Small intestine (tissue), 7 donors: ENCODE results near the gene KCNN1. TPM values are rescaled to one million over a fixed set of nuclear protein-coding genes. Genes with fewer than 3 reads are reported as not detected.

Source experiments
- DNase-seq, 2 donors: peaks; one replicate each; pipeline versions ENCODE4 v3.0.0 to v3.0.0-alpha.2; 2013
- FAIRE-seq: peaks from 2 replicates; lab custom pipeline; 2012; peaks lifted over from hg19 to GRCh38; lab: Jason Lieb, UNC
- H3K27ac ChIP-seq, 3 donors: one replicate each; pipeline ENCODE4 v1.5.1; 2013; ENCODE audit warnings: low read length in 2 of 3, mild to moderate bottlenecking in 2 of 3, control low read depth in 1 of 3, inconsistent platforms in 1 of 3, low read depth in 1 of 3, moderate library complexity in 1 of 3
- H3K27me3 ChIP-seq, 3 donors: one replicate each; pipeline ENCODE4 v1.6.1; 2013; ENCODE audit warnings: low read length in 3 of 3, inconsistent platforms in 1 of 3; ENCODE audit not compliant: control insufficient read depth in 3 of 3, insufficient read depth in 3 of 3
- H3K36me3 ChIP-seq, 3 donors: one replicate each; pipeline ENCODE4 v1.6.1; 2013; ENCODE audit warnings: low read length in 3 of 3, inconsistent platforms in 1 of 3, low read depth in 1 of 3, mild to moderate bottlenecking in 1 of 3, moderate library complexity in 1 of 3; ENCODE audit not compliant: control insufficient read depth in 3 of 3, insufficient read depth in 2 of 3
- H3K4me1 ChIP-seq, 3 donors: one replicate each; pipeline ENCODE4 v1.6.1; 2013; ENCODE audit warnings: low read length in 2 of 3, inconsistent platforms in 1 of 3, low read depth in 1 of 3, mild to moderate bottlenecking in 1 of 3, moderate library complexity in 1 of 3; ENCODE audit not compliant: control insufficient read depth in 3 of 3, insufficient read depth in 2 of 3
- H3K4me3 ChIP-seq, 3 donors: one replicate each; pipeline ENCODE4 v1.5.1; 2013; ENCODE audit warnings: low read length in 3 of 3, control low read depth in 1 of 3, inconsistent platforms in 1 of 3, low read depth in 1 of 3, mild to moderate bottlenecking in 1 of 3, moderate library complexity in 1 of 3
- H3K9me3 ChIP-seq, 2 donors: one replicate each; pipeline ENCODE4 v1.6.1; 2013; ENCODE audit warnings: low read depth in 1 of 2, low read length in 1 of 2; ENCODE audit not compliant: control insufficient read depth in 2 of 2, insufficient read depth in 1 of 2
- WGBS, 3 donors: extraction: QIAGEN DNeasy Blood & Tissue Kit; methylation state at CpG; one replicate each; pipeline ENCODE4 v1.1.7; 2013; 5-methylcytosine and 5-hydroxymethylcytosine counted together
- polyA plus RNA-seq, 4 donors: library from polyadenylated mRNA; stranded (reverse) in 3 of 4; unstranded in 1 of 4; fragments of 200-250 nt in 3 of 4; fragments of 120-200 nt in 1 of 4; gene quantifications; one replicate each; pipeline versions ENCODE4 v1.2.1 to v1.2.3, GENCODE V29; 2013
- donor health status: healthy with polysubstance abuse.
- donor health status: control.
- donor health status: control.
- donor health status: Bipolar disorder and iron deficiency.
- donor health status: healthy.

The KCNN1 gene
- polyA plus RNA-seq, 4 donors, result 0.24 to 0.41 TPM; not detected in 2

GRCh38 chr19:18007044-18007916 is 40.4 kb downstream of the KCNN1 start:
- FAIRE-seq, result no peak
- H3K4me1 ChIP-seq, result peaks cover 0 to 9% (median 0%) of the 10 kb centered on the region in 3 donors
- peaks cover 0 to 4% (median 0%) of the 10 kb centered on the region in 3 donors for H3K27me3 ChIP-seq
- WGBS, 3 donors, result 3 to 4% (median 3%) methylated on average over 45 to 46 of the region's 46 CpGs
- peak overlapping the region; percentile 40 to 88 (median 45) for H3K27ac ChIP-seq
- H3K4me3 ChIP-seq, result peak overlapping the region in 2 of 3 donors; percentile 41
- peaks cover 0 to 36% (median 10%) of the 10 kb centered on the region in 3 donors for H3K36me3 ChIP-seq
- peak; percentile 75 to 89 for DNase-seq
- peaks cover 0 to 8% of the 10 kb centered on the region in 2 donors for H3K9me3 ChIP-seq

- Histone ChIP-seq H3K9me3 (peaks cover 0 to 8% of the 10 kb centered on the region in 2 donors), H3K36me3 (peaks cover 2 to 42% (median 14%) of the 10 kb centered on the region in 3 donors), H3K27me3 (no peaks in the 10 kb centered on the region), H3K27ac (peak within 1 kb of the TSS; percentile 40 to 88 (median 45)), H3K4me1 (peaks cover 0 to 9% (median 0%) of the 10 kb centered on the region in 3 donors), H3K4me3 (peak within 1 kb of the TSS; percentile 29 to 41 (median 41))
- FAIRE-seq (no peak), DNase-seq (peak; percentile 90 to 96)
- 18 to 24% (median 24%) methylated on average over 75 to 92 of the region's 92 CpGs for WGBS, 3 donors
Measured at GRCh38 chr19:18007917-18008673, 41.2 kb downstream of the KCNN1 start, which contains the start of gene ARRDC2. Gene ARRDC2, plus strand, starts transcription at chr19:18008170. Its CDS starts 141 bp downstream, at chr19:18008311.

GRCh38 chr19:18008814-18009213 is 41.9 kb downstream of the KCNN1 start:
- WGBS, 3 donors, result 93 to 95% (median 95%) methylated on average over 11 of the region's 11 CpGs
- Histone ChIP-seq H3K36me3 (peaks cover 3 to 48% (median 19%) of the 10 kb centered on the region in 3 donors), H3K27ac (peak overlapping the region in 1 of 3 donors; percentile 51), H3K4me3 (peak overlapping the region in 1 of 3 donors; percentile 41), H3K4me1 (peaks cover 0 to 13% (median 0%) of the 10 kb centered on the region in 3 donors), H3K9me3 (peaks cover 0 to 8% of the 10 kb centered on the region in 2 donors), H3K27me3 (no peaks in the 10 kb centered on the region)
- DNase-seq (no peak), FAIRE-seq (no peak)

- H3K4me1 ChIP-seq, result peaks cover 0 to 17% (median 0%) of the 10 kb centered on the region in 3 donors
- DNase-seq (no peak), FAIRE-seq (no peak)
- WGBS, 3 donors, result 91 to 94% (median 93%) methylated on average over 32 to 37 of the region's 37 CpGs
- H3K27me3 ChIP-seq, result no peaks in the 10 kb centered on the region
- peaks cover 3 to 55% (median 20%) of the 10 kb centered on the region in 3 donors for H3K36me3 ChIP-seq
- no peak overlapping the region for H3K4me3 ChIP-seq
- peaks cover 0 to 8% of the 10 kb centered on the region in 2 donors for H3K9me3 ChIP-seq
- H3K27ac ChIP-seq, result no peak overlapping the region
Measured at GRCh38 chr19:18009412-18010066, 42.6 kb downstream of the KCNN1 start.

- DNase-seq, result no peak
- Histone ChIP-seq H3K9me3 (peaks cover 0 to 8% of the 10 kb centered on the region in 2 donors), H3K4me1 (peaks cover 0 to 17% (median 0%) of the 10 kb centered on the region in 3 donors), H3K36me3 (peaks cover 3 to 57% (median 20%) of the 10 kb centered on the region in 3 donors), H3K27ac (peak overlapping the region in 1 of 3 donors; percentile 8), H3K4me3 (no peak overlapping the region), H3K27me3 (no peaks in the 10 kb centered on the region)
- FAIRE-seq, result no peak
- 90 to 91% (median 90%) methylated on average over 11 of the region's 11 CpGs for WGBS, 3 donors
Measured at GRCh38 chr19:18010149-18010548, 43.2 kb downstream of the KCNN1 start.

GRCh38 chr19:18013210-18014111 is 46.6 kb downstream of the KCNN1 start:
- no peak for FAIRE-seq

GRCh38 chr19:18014197-18014596 is 47.3 kb downstream of the KCNN1 start:
- no peaks in the 10 kb centered on the region for H3K27me3 ChIP-seq
- peaks cover 0 to 8% (median 2%) of the 10 kb centered on the region in 3 donors for H3K4me1 ChIP-seq
- peak overlapping the region in 2 of 3 donors; percentile 51 to 84 for H3K27ac ChIP-seq
- peaks cover 3 to 47% (median 20%) of the 10 kb centered on the region in 3 donors for H3K36me3 ChIP-seq
- DNase-seq, result no peak
- H3K9me3 ChIP-seq, result no peaks in the 10 kb centered on the region
- no peak overlapping the region for H3K4me3 ChIP-seq
- no peak for FAIRE-seq
- WGBS, 3 donors, result 79 to 88% (median 86%) methylated on average over 6 of the region's 6 CpGs

More at GRCh38 chr19:18013210-18014111, 46.6 kb downstream of the KCNN1 start:
- peaks cover 0 to 8% (median 0%) of the 10 kb centered on the region in 3 donors for H3K4me1 ChIP-seq
- H3K4me3 ChIP-seq, result no peak overlapping the region
- peak overlapping the region; percentile 1 to 84 (median 51) for H3K27ac ChIP-seq
- H3K9me3 ChIP-seq, result no peaks in the 10 kb centered on the region
- 49 to 66% (median 58%) methylated on average over 17 of the region's 17 CpGs for WGBS, 3 donors
- H3K27me3 ChIP-seq, result no peaks in the 10 kb centered on the region
- H3K36me3 ChIP-seq, result peaks cover 3 to 54% (median 20%) of the 10 kb centered on the region in 3 donors
- peak; percentile 76 to 79 for DNase-seq
